Measurements from ENCODE around the gene KLK10. TPM values are rescaled to one million over a fixed set of nuclear protein-coding genes. Genes with fewer than 3 reads are reported as not detected.

The KLK10 gene
- total RNA-seq, 1 donor from 2014 or later = not detected

- H3K9me3 Mint-ChIP-seq (ENCODE audit: unreplicated experiment) = no peaks in the 10 kb centered on the region
- H3K27ac Mint-ChIP-seq (ENCODE audit: unreplicated experiment) = no peak overlapping the region
- TF ChIP-seq CTCF (IDR thresholded peaks at IDR 0.05; ENCODE audit: partially characterized antibody, unreplicated experiment) = no peak
- DNase-seq = no peak
- no peaks in the 10 kb centered on the region for H3K4me1 Mint-ChIP-seq (ENCODE audit: low read depth, unreplicated experiment)
- no peaks in the 10 kb centered on the region for H3K36me3 Mint-ChIP-seq (ENCODE audit: unreplicated experiment)
- no peak overlapping the region for H3K4me3 Mint-ChIP-seq (ENCODE audit: unreplicated experiment)
- H3K27me3 Mint-ChIP-seq (ENCODE audit: unreplicated experiment) = peaks cover 14% of the 10 kb centered on the region
Observed at GRCh38 chr19:50980208-50980607, 39.3 kb downstream of the KLK10 start.

DNA sequence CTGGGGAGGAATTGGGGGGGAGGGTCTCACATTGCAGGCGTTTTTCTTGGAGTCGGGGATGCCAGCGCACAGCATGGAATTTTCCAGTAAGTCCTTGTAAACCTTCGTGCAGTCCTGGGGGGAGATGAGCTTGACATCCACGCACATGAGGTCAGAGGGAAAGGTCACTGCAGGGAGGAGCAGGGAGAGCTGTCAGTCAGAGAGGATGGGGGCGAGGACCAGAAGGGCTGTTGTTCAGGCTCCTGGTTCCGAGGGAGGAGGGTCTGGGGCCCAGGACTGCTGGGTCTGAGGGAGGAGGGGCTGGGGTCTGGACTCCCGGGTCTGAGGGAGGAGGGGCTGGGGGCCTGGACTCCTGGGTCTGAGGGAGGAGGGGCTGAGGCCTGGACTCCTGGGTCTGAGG is 39.8 kb downstream of the KLK10 start:
- Mint-ChIP-seq H3K27me3 (ENCODE audit: unreplicated experiment) (peaks cover 14% of the 10 kb centered on the region), H3K27ac (ENCODE audit: unreplicated experiment) (no peak overlapping the region), H3K4me3 (ENCODE audit: unreplicated experiment) (no peak overlapping the region), H3K9me3 (ENCODE audit: unreplicated experiment) (no peaks in the 10 kb centered on the region), H3K4me1 (ENCODE audit: low read depth, unreplicated experiment) (no peaks in the 10 kb centered on the region), H3K36me3 (ENCODE audit: unreplicated experiment) (no peaks in the 10 kb centered on the region)
- TF ChIP-seq CTCF (IDR thresholded peaks at IDR 0.05; ENCODE audit: partially characterized antibody, unreplicated experiment) = no peak
- no peak for DNase-seq

DNA sequence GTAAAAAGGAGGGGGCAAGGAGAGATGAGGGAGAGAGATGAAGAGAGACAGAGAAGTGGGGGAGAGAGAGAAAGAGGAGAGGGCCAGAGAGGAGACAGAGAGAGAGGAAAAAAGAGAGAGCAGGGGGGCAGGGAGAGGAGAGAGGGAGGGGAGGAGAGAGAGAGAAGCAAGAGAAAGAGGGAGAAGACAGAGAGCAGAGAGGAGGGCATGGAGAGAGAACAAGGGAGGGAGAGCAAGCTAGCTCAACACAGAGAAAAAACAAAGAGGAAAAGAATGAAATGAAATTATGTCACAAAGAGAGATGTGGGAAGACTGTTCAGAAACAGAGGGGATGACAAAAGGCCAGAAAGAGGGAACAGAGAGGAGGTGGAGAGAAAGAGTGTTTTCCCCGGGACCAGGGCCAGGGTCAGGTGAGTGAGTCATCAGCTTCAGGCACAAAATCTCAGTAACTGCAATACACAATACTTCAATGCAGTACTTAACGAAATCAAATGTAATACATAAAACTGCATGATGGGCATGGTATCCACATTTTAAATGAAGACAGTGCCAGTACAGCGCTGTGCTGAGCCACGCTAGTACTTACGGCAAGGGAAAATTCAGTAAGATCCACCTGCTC is 40.6 kb downstream of the KLK10 start:
- no peaks in the 10 kb centered on the region for H3K4me1 Mint-ChIP-seq (ENCODE audit: low read depth, unreplicated experiment)
- no peaks in the 10 kb centered on the region for H3K36me3 Mint-ChIP-seq (ENCODE audit: unreplicated experiment)
- H3K9me3 Mint-ChIP-seq (ENCODE audit: unreplicated experiment) = no peaks in the 10 kb centered on the region
- H3K27ac Mint-ChIP-seq (ENCODE audit: unreplicated experiment) = no peak overlapping the region
- no peak for TF ChIP-seq CTCF (IDR thresholded peaks at IDR 0.05; ENCODE audit: partially characterized antibody, unreplicated experiment)
- DNase-seq = no peak
- H3K27me3 Mint-ChIP-seq (ENCODE audit: unreplicated experiment) = peaks cover 14% of the 10 kb centered on the region
- H3K4me3 Mint-ChIP-seq (ENCODE audit: unreplicated experiment) = no peak overlapping the region

GRCh38 chr19:50977626-50978025 is 41.9 kb downstream of the KLK10 start:
- Mint-ChIP-seq H3K36me3 (ENCODE audit: unreplicated experiment) (no peaks in the 10 kb centered on the region), H3K27ac (ENCODE audit: unreplicated experiment) (no peak overlapping the region), H3K9me3 (ENCODE audit: unreplicated experiment) (no peaks in the 10 kb centered on the region), H3K27me3 (ENCODE audit: unreplicated experiment) (peaks cover 12% of the 10 kb centered on the region), H3K4me3 (ENCODE audit: unreplicated experiment) (no peak overlapping the region), H3K4me1 (ENCODE audit: low read depth, unreplicated experiment) (no peaks in the 10 kb centered on the region)
- no peak for TF ChIP-seq CTCF (IDR thresholded peaks at IDR 0.05; ENCODE audit: partially characterized antibody, unreplicated experiment)
- DNase-seq = no peak

GRCh38 chr19:50975766-50976165 is 43.7 kb downstream of the KLK10 start:
- Mint-ChIP-seq H3K4me3 (ENCODE audit: unreplicated experiment) (no peak overlapping the region), H3K27ac (ENCODE audit: unreplicated experiment) (no peak overlapping the region), H3K4me1 (ENCODE audit: low read depth, unreplicated experiment) (no peaks in the 10 kb centered on the region), H3K9me3 (ENCODE audit: unreplicated experiment) (no peaks in the 10 kb centered on the region), H3K27me3 (ENCODE audit: unreplicated experiment) (peaks cover 10% of the 10 kb centered on the region), H3K36me3 (ENCODE audit: unreplicated experiment) (no peaks in the 10 kb centered on the region)
- no peak for DNase-seq
- TF ChIP-seq CTCF (IDR thresholded peaks at IDR 0.05; ENCODE audit: partially characterized antibody, unreplicated experiment) = no peak

All from glutamatergic neuron (in vitro differentiated cells).